ENCODE results near the gene CFAP77. TPM values are rescaled to one million over a fixed set of nuclear protein-coding genes. Genes with fewer than 3 reads are reported as not detected.

Gene CFAP77
- total RNA-seq, 1 experiment from 2014 or later, result not detected

- DNase-seq (ENCODE audit: low read depth), result no peak
These were observed 78.0 kb downstream of the CFAP77 start for GRCh38 chr9:132487980-132488535.

- DNase-seq (ENCODE audit: low read depth), result no peak
These were observed 78.6 kb downstream of the CFAP77 start for GRCh38 chr9:132488626-132489025.

- DNase-seq (ENCODE audit: low read depth), result no peak
These were observed 79.5 kb downstream of the CFAP77 start for GRCh38 chr9:132489536-132489935.

- no peak for DNase-seq (ENCODE audit: low read depth)
These were observed 84.8 kb downstream of the CFAP77 start for GRCh38 chr9:132494857-132495256.

- DNase-seq (ENCODE audit: low read depth), result no peak
These were observed 87.7 kb downstream of the CFAP77 start for GRCh38 chr9:132497731-132498130.

DNA sequence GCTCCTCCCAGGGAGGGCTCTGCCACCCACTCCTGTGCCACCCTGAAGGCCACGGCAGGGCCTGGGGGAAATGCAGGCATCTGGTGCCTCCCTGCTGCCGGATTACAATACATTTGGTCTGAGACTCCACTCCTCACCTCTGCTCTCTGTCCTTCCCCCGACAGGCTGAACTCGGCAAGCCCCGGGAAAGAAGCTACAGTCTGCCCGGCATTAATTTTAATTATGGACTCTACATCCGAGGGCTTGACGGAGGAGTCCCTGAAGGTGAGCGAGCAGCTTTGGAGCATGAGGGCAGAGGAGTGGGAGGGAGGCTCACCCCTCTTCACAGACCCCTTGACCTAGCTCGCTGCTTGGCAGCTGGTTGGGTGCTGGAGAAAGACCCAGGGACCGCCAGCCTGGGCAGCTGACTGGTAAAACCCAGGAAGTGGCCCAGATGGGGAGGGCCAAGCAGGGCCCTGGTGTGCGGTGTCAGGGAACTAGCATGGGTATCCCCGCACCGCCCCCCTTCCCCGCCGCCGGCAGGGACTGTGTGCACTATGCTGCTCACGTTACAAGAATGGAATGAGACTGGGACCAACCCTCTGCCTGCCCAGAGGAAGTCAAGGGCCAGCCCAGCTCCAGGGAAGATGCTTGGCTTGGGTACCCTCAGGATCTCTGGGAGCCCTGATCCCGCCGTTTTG, 88.7 kb downstream of the CFAP77 start:
- peak; percentile 62 for DNase-seq (ENCODE audit: low read depth)

GRCh38 chr9:132499251-132499650, 89.2 kb downstream of the CFAP77 start:
- no peak for DNase-seq (ENCODE audit: low read depth)

- no peak for DNase-seq (ENCODE audit: low read depth)
These were observed 90.2 kb downstream of the CFAP77 start for GRCh38 chr9:132500193-132500592.

GRCh38 chr9:132502480-132502879, 92.5 kb downstream of the CFAP77 start:
- no peak for DNase-seq (ENCODE audit: low read depth)

DNA sequence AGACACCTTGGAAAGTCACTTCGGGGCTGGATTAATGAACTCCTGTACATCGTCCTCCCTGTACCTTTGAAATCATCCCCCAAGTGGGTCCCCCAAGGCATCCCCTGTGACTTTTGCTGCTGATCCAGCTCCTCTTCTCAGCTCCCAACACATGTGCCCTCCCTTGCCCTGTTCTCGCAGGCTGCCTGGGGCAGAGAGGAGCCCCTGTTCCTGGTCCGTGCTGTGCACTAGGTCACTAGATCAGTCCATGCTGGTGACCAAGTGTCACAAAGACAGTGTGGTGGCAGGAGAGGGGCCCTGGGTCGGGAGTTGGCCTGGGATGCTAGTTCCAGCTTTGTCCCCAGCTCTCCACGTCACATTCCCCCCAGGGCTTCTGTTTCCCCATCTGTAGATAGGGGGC, 93.1 kb downstream of the CFAP77 start:
- DNase-seq (ENCODE audit: low read depth), result no peak

GRCh38 chr9:132504488-132504887, 94.5 kb downstream of the CFAP77 start:
- DNase-seq (ENCODE audit: low read depth), result no peak

GRCh38 chr9:132505991-132506655, 96.1 kb downstream of the CFAP77 start:
- DNase-seq (ENCODE audit: low read depth), result peak; percentile 34

GRCh38 chr9:132506977-132507669, 97.1 kb downstream of the CFAP77 start:
- DNase-seq (ENCODE audit: low read depth), result no peak

DNA sequence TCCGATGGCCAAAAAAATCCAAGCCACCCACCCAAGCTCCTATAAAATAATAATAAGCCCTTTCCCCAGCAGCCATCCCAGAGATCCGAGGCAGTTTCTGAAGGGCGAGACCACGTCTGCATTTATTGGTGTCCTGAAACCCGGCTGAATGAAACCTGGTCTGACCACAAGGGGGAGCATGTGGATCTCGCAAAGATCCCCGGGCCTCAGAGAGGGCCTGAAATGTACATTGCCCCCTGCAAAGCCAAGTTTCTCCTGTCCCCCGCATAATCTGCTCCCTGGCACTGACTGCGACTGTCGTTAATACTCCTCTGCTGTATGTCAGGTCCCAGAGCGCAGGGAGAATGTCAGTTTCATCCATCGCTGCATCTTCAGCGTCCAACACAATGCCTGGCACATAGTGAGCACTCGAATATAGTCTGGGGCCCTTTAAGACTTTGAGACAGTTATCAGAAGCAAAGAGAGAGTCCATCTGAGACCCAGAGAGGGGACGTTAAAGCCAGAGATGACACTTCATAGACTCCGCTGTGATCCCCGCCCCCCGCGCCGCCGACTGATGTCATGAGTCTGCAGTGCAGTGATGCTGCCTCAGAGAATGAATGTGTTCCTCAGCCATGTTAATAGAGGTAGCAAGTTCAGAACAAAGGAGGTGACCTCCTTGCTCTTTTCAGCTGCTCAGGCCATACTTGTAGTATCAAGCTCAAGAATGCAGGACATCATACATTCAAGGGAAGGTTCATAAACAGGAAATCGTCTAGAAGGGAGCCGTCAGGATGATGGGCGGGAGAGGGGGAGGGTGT, 97.9 kb downstream of the CFAP77 start:
- peak; percentile 78 for DNase-seq (ENCODE audit: low read depth)

GRCh38 chr9:132509928-132510874, 100.2 kb downstream of the CFAP77 start:
- peak; percentile 44 for DNase-seq (ENCODE audit: low read depth)

GRCh38 chr9:132511191-132511999, 101.4 kb downstream of the CFAP77 start:
- no peak for DNase-seq (ENCODE audit: low read depth)

DNA sequence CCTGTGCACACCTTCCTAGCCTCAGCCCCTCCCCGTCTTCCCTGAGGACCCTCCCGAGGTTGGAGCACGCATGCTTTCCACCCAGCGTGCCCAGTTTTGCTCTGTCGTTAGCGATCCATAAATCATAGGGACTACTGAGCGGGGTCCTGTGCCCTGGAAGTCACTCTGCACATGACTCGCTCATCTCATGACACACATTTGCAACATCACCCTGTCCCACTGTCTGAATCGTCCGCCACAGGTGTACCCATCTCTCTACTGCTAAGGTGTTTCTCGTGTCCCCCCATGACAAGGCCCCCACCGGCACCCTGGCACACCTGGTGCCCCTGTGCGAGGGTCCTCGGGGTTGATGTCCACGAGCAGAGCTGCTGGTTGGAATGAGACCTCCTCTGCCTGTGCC, 103.4 kb downstream of the CFAP77 start:
- DNase-seq (ENCODE audit: low read depth), result no peak

DNA sequence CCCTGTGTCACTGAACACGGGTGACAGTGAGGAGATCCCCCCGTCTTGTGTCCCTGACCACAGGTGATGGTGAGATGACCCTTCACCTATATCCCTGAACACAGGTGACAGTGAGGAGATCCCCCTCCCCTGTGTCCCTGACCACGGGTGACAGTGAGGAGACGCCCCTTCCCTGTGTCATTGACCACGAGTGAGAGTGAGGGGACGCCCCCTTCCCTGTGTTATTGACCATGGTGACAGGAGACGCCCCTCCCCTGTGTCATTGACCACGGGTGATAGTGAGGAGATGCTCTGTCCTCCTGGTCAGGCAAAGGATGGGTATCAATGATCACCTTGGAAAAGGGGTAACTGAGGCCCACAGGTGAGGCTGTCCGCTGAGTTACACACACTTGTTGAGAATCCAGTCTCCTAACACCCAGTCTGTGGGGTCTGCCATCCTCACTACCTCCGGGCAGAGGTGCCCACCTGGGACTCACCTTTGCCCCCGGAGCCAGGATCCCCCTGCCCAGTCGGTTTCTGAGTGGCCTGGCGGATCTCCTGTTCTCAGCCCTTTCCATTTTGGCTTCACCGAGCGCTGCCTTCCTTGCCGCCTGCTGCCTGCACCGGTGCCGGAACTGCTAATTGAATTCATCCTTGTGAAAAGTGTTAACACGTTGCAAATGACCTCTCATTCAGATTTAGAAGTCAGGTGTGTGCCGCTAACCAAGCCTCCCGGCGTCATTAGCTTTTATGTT, 104.2 kb downstream of the CFAP77 start:
- DNase-seq (ENCODE audit: low read depth), result no peak

GRCh38 chr9:132514821-132515220, 104.8 kb downstream of the CFAP77 start:
- DNase-seq (ENCODE audit: low read depth), result no peak
